Measurements from ENCODE around the gene HUWE1.

The HUWE1 gene

GRCh38 chrX:53486285-53486684 lies 200.2 kb downstream of the HUWE1 start:
- no peak for DNase-seq

- DNase-seq = no peak
These were observed 202.6 kb downstream of the HUWE1 start for GRCh38 chrX:53483838-53484405.

GRCh38 chrX:53483416-53483815 lies 203.1 kb downstream of the HUWE1 start:
- no peak for DNase-seq
